Stimulated activated CD4-positive, alpha-beta T cell treated with anti-CD3 and anti-CD28 coated beads, Interleukin-15, amount 100 ng/mL, for 48 hours (primary cell): ENCODE measurements around the gene TXNL4A.
"Not testable (repeated sequence)": the region's sequence is repeated elsewhere in the genome, so short reads cannot be mapped to it uniquely, and the experiment has no call there.

Source experiments
- DNase-seq, 2 donors: peaks; one replicate each; pipeline ENCODE4 v3.0.0-alpha.2; 2020; ENCODE audit warnings: low read depth in 2 of 2

Gene TXNL4A

GRCh38 chr18:79964330-79965118 is 23.8 kb downstream of the TXNL4A start, which contains the start of gene HSBP1L1:
HSBP1L1 (plus strand) TSS chr18:79964643; CDS start chr18:79964736, 93 bp downstream.
- peak; percentile 57 to 59 for DNase-seq

DNA sequence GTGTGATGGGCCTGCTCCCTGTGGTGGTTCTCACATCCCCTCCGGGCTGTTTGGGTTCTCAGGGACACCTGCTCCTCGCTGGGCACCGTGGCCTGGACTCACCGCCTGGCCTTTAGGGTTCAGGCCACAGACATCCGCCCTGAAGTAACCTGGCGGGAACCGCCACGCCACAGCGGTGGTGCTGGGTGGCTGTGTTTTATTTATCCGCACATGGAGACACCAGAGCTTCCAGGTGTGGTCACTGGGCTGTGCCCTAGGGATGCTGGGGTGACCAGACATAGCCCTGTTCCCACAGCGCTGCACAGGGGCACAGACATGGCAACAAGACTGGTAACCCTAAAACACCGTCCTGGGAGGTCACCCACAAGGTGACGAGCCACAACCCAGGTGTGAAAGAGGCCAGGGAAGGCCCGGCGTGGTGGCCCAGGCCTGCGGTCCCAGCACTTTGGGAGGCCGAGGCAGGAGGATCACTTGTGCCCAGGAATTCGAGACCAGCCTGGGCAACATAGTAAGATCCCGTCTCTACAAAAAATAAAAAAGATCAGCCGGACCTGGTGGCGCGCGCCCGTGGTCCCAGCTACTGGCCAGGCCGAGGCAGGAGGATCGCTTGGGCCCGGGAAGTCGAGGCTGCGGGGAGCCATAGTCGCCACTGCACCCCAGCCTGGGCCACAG is 24.6 kb downstream of the TXNL4A start:
- DNase-seq: no peak

GRCh38 chr18:79962835-79963657 is 25.3 kb downstream of the TXNL4A start:
- DNase-seq: peak in 1 of 2 donors; percentile 34

DNA sequence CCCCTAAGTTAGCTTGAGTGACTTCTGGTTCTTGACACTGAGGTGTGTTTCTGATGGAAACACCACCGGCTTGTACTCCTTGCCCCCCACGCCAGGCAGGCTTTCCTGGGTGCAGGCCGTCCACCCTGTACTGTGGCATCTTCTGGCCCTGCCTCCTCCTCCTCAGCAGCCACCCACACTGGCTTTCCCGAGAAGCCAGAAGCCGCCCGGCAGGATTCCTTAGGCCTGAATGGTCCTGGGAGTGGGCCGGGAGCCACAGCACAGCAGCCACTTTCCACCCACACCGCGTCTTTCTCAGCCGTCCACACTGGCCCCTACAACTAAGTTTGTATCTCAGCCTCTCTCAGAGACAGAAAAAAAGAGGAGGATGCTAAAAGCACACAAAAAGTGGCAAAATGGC is 26.1 kb downstream of the TXNL4A start:
- no peak for DNase-seq

DNA sequence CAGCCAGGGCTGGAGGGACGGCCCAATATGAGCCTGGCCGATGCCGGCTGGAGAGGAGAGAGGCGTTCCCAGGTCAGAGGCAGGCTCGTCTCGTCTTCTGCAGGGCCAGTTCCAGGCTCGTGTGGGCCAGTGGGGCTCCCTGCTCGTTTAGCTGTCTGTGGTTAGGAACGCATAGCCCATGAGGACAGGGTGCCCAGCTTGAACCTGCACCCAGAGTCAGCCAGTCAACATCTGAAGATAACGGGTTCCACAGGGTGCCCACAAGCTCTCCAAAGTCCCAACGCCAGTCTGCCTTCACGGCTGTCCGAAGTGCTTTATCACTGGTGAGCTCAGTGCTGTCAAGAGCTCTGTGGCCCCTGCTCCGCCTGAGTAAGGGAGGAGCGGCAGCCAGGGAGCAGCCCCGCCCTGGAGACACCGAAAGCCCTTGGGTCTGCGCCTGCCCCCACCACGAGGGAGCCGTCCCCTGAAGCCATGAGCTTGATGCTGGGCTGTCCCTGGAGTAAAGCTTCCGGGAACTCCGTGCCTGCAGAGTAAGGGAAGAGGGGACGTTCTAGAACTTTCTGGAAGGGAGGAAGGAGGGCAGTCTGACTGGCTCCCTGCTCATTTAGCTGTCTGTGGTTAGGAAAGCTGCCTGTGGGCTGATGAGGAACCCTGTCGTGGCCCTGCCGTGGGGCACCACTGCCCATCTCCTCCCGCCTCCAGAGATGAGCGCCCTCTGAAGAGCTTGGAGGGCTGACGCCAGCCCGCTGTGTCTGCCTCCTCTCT is 26.7 kb downstream of the TXNL4A start:
- no peak for DNase-seq

- DNase-seq: no peak
These were observed 27.3 kb downstream of the TXNL4A start for GRCh38 chr18:79960921-79961526.

GRCh38 chr18:79960161-79960801 is 28.1 kb downstream of the TXNL4A start:
- DNase-seq: not testable (repeated sequence)

GRCh38 chr18:79958981-79959380 is 29.4 kb downstream of the TXNL4A start:
- no peak for DNase-seq

GRCh38 chr18:79956276-79956675 is 32.1 kb downstream of the TXNL4A start:
- no peak for DNase-seq

DNA sequence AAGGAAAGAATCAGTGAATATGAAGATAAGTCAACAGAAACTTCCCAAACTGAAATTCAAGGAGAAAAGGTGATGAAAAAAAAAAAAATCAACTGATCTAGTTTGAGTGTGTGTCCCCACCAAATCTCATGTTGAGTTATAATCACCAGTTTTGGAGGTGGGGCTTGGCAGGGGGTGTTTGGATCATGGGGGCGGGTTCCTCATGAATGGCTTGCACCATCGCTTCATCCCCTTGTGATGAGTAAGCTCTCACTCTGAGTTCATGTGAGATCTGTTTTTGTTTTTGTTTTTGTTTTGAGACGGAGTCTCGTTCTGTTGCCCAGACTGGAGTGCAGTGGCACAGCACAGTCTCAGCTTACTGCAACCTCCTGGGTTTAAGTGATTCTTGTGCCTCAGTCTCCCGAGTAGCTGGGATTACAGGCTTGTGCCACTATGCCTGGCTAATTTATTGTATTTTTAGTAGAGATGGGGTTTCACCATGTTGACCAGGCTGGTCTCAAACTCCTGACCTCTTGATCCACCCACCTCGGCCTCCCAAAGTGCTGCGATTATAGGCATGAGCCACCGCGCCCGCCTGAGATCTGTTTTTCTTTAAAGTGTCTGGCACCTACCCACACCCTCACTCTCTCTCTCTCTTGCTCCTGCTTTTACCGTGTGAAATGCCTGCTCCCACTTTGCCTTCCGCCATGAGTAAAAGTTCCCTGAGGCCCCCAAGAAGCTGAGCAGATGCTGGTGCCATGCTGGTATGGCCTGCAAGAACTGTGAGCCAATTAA is 32.9 kb downstream of the TXNL4A start:
- DNase-seq: no peak

- DNase-seq: no peak
These were observed 33.6 kb downstream of the TXNL4A start for GRCh38 chr18:79954791-79955190.

DNA sequence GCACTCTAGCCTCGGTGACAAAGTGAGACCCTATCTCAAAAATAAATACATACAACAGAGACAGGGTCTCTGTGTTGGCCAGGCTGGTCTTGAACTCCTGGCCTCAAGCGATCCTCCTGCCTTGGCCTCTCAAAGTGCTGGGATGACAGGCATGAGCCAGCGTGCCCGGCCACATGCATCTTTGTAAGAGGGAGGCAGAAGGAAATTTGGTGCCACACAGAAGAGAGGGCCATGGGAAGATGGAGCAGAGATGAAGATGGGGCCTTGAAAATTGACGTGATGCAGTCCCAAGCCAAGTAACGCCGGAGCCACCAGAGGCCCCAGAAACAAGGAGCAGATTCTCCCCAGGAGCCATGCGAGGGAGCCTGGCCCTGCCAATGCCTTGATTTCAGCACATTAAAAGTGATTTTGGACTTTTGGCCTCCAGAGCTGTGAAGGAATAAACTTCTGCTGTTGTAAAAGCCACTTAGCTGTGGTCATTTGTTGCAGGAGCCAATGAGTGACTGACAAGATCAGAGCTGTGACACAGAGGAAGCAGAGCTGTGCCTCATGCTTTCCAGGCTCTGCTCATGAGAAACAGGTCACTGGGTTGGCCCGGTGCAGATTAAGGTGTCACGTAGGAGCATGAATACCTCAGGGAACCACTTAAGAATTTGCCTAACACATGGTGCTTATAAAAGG is 34.3 kb downstream of the TXNL4A start:
- DNase-seq: no peak

DNA sequence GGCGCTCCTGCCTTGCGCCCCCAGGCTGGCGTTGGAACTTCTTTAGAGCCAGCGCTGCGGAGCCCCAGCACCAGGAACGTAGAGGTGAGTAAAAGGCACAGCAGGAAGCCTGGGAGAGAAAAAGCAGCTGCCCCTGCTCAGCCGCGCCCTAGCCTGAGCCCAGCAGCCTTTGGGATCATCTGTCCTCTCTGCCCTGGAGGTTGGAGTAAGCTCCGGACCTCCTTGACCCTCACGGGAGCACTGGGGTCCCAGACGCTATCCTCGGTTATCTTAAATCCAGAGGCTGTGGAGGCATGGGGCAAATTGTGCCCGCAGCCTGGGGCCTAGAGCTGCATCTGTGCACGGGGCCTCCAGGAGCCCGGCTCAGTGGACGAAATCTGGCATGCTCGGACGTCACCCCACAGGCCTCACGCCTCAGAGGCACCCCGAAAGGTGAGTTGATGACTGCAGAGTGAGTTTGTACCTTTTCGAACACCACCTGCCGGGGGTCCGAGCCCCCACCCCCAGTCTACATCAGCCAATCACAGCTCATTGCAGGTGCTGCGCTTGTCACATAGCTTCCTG is 35.3 kb downstream of the TXNL4A start:
- DNase-seq: no peak

DNA sequence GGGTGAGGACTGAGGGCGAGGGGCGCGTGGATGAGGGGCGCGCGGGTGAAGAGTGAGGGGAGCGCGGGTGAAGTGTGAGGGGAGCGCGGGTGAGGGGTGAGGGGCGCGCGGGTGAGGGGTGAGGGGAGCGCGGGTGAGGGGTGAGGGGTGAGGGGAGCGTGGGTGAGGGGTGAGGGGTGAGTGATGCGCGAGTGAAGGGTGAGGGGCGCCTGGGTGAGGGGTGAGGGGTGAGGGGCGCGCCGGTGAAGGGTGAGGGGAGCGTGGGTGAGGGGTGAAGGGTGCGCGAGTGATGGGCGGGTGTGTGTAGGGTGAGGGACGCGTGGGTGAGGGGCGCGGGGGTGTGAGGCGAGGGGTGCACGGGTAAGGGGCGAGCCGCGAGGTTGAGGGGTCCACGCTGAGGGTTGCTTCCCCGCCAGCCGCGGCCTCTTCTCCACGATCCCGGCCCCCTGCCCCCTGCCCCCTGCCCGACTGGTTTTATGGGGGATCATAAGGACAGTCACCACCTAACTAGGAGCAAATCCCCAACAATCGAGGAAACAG is 35.8 kb downstream of the TXNL4A start:
- no peak for DNase-seq

GRCh38 chr18:79951545-79952455 is 36.6 kb downstream of the TXNL4A start, which contains the start of gene SLC66A2:
SLC66A2 (minus strand) TSS chr18:79951653; CDS start chr18:79950926, 727 bp downstream.
- peak; percentile 85 to 91 for DNase-seq

GRCh38 chr18:79950515-79951341 is 37.6 kb downstream of the TXNL4A start:
- no peak for DNase-seq
